Right hindlimb (tissue), 1 donor: ENCODE data around the gene TTC7B.

ENCODE experiments used
- DNase-seq: peaks from one replicate; pipeline ENCODE4 v3.0.0-alpha.2; 2018

Gene TTC7B

DNA sequence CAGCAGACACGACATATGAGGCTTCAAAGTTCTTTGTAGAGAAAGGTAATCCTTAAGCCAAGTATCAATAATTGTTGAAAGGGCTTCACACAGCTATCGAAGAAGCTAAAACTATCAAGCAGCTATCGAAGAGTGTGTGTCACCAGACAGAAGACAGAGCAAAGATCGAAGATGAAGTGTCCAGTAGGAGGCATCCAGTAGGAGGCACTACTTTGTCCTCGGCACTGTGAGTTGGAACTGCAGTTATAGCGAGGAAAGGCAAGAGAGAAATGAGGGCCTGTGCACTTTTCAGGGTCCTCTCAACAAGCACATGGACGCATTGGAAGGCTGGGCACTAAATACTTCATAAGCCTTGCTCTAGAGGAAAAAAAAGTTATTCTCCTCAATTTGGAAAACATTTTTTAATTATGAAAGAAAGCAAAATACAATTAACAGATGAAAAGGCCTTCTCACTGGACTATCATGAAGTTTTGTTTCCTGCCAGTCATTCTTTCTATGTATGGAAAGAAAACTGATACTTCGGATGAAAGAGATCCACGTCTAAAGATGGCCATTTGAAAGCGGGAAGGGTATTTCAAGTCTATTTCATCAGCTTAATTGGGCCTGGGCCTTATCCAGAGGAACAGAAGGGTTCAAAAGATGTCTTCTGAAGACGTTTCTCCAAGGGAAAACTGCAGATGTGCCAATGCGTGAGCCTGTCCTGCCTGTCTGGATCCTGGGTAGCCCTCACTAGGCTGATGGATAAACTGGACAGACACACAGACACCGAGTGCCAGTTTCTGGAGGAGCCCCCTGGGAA, 244.9 kb downstream of the TTC7B start:
- DNase-seq = no peak

DNA sequence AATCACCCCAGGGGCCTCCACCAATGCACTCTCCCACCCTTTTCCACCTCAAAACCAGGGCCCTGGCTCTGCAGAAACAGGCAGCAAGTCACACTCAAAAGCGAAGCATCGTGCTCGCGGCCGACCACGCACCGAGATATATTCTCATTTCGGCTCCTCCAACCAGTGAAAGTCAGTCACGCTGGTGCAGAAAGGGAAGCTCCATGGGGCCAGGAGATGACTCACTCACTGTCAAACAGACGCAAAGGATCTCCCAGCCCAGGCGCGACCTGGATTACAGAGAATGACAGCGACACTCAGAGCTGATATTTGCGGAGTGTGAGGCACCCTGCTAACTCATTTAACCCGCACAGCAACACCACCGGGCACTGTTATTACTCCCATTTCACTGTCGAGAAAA, 245.8 kb downstream of the TTC7B start:
- DNase-seq = no peak

DNA sequence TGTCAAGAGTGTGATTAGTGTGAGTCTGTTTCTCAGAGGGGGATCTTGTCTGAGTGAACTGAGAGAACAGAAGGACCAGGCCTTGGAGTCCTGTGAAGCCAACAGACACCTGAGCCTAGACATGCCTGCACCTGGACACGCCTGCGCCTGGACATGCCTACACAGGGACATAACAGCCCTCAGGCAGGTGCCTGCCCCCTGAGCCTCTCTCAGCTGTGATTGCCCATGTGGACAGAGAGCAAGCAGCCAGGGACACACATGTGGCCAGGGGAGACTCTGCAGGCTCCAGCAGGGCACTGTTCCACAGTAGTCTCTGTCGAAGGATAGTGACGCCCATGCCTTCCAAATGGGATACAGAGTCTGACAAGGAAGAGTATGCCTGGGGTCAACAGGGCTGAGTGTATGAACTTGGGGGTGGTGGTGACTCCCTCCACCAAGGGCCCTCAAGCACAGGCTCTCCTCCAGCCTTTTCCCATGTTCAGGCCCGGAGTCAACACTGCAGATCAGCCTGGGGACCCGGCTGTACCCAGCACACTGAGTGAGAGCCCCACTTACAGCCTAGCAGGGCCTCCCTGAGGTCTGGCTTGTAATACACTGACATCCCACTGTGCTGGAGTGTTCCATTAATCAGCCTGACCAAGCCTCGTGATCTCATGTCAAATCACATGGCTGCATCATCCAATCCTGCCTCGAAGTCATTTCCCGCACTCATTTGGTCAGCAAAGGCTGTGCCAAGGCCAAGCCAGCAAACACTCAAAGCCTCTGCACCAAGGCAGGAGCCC, 246.4 kb downstream of the TTC7B start:
- no peak for DNase-seq

DNA sequence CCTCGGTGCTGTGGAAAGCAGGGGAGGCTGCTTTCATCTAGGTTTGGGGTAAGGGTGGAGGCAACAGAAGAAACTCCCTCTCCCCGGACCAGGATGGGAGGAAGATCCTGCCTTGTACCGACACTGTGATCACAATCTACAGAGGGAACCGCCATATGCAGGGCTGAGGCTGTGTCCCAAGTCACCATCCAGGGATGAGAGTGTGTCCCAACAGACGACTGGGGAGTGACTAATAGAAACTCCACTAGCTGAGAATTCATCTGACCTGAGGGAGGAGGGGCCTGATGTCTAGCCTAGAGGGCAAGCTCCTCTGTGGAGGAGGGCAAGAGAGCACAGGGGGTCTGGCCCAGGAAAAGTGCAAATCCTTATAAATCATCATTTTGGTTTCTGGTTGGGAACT, 247.0 kb downstream of the TTC7B start:
- no peak for DNase-seq

DNA sequence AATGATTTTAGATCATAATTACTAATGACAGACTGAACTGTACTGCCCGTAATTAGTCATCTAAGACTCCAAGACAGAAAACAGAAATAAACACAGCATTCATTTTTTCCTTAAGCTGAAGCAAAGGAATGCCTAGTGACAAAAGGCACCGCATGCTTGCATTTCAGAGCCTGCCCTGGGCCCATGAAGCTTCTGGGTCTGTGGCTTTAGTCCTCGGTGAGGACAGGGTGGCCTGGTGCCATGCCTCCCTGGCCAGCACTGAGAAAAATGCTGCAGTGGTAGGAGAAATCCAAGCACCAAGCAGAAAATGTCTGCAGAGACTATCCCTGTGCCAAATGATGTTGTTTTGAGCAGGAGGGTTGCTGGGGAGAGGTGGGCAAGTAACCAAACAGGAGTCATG, 247.8 kb downstream of the TTC7B start:
- no peak for DNase-seq

DNA sequence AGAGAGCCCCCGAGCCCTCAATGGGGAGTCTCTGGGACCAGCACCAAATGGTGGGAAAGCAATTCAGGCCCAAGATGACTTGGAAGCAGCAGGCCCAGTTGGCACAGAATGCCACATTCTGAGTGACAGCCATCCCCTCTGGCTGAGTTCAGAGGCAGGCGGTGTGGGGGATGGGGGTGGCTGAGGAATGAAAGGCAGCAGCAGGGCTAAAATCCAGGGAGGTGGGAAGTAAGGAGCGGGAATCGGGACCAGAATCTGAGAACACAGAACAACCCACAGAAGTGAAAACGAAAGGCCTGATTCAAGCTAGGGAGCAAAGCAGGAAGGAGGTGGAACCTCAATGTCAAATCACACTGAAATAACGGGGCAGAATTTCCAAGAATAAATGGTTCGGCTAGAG, 248.2 kb downstream of the TTC7B start:
- no peak for DNase-seq

DNA sequence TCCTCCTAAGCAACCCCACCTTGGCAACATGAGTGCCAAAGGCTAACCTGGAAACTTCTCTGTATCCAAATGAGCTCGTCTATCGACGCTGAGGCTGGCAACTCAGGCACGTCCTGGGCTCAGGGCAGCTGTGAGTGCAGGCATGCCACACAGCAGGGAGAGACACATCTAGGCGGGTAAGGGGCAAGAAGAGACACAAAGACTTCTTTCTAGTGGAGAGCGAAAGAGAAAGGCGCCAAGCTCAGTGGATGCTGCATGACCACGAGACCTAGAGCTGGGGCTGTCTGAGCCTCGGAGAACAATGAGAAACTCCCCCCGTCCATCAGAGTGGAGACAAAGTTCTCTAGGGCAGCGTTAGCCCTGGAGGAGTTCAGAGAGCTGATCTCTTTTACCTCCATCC, 249.0 kb downstream of the TTC7B start:
- no peak for DNase-seq

DNA sequence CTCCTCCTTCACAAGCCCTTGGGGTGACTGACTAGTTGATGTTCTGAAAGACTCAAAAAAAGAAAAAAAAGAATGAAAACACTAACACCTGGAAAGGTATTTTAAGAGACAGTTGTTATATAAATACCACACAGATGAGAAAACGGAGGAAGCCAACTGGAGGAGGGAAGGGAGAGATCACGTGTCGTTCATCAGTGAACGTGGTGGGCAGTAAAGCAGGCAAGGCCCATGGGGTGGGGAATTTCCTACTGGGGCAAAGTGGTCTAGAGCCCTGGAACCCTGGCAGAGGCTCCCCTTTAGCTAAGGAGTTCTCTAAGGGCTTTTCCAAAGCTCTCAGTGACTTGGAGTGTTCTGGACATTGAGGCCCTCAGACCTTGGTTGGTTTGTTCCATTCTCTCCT, 249.7 kb downstream of the TTC7B start:
- DNase-seq = no peak

GRCh38 chr14:90564496-90564895, 251.7 kb downstream of the TTC7B start:
- no peak for DNase-seq

DNA sequence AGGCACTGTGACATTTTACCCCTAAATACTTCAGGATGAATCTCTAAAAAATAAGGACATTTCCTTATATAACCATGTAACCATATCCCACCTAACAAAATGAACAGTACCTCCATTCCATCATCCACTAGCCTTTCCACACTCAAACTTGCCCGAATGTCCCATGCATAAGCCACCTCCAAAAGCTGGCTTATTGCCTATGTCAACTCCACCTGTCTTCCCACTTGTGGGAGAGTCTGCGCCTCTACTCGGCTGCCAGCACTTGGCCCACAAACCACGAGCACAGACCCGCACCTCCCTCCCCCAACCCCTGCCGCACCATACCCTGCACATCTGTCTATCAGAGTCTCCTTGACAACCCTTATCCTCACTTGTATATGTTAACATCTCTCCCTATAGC, 253.6 kb downstream of the TTC7B start:
- DNase-seq = no peak

DNA sequence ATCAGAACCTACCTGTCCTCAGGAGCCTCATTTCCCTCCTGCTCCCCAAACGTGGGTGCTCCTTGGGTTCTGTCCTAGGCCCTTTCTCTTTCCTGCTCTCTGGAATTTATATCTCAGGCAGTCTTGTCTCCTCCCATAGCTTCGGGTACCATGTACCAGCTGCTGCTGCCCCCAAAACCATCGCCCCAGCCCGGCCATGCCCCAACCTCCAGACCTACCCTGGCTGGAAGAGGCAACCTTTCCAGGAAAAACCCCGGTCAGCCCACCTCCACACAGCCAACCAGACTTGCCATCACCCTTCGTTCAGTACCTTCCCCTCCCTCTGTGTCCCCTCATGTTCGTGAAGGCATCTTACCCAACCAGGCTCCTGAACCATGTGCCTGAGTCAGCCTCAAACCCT, 254.3 kb downstream of the TTC7B start:
- no peak for DNase-seq

DNA sequence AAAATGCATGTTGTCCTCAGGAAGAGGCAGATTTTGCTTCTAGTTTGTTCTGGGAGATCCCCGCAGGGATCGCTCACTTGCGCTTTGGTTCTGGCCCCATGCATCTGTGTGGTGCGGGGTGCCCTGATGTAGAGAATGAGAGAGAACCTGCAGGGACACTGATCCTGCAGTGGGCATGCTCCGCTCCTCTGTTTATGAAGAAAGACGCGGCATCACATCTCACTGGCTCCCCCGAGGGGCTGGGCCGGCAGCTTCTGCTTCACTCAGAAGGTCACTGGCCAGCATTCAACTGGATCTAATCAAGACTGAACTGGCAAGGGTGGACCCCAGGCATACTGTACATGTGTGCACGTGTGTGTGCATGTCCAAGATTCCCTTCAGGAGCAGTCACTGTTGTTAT, 255.2 kb downstream of the TTC7B start:
- DNase-seq = no peak

DNA sequence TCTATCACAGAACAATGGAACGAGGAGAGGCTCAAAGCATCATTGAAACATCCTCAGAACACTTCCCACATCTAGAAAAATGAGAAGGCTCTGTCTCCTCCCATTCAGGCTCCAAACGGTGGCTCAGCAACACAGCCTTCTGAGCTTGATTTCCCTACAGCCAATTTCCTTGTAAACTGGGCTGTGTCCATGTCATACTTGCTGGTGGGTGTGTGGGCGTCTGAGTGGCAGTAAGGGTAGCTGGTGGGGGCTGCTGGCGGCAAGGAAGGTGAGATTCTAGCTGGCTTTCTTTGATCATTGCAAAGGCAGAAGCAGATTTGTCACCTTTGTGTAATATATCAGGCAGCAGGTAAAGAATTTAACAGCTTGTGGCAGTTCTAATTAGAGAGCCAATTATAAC, 255.7 kb downstream of the TTC7B start:
- no peak for DNase-seq

DNA sequence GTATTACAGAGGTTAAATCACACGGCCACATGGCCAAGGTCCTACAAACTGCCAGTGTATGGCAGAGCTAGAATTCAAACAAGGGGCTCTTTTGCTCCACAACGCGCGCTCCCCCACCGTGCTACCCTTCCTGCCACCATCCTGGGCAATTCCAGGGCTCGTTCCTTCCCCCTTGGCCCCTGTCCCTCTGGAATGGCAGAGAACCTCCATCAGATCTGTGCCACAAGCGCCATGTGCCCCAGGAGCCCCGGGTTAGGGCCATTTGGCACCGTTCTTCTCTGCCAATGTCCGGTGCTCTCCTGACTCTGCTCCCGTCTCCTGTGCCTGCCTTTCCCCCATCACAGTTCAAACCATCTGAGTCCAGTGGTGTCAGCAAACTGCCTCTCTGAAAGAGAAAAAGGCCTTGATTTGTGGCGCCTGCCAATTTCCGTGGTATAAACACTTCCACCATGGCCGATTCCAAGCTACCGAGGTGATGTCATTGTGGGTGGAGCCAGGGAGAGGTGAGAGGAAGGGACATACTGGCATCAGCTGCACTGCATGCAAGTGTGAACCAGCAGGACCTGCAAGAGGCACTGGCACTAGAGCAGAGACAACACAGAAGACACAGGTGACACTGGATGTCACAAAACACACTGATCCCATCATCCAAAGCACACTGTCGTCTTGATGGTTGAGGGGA, 256.3 kb downstream of the TTC7B start:
- DNase-seq = no peak

- DNase-seq = no peak
Observed at GRCh38 chr14:90558983-90559590, 257.1 kb downstream of the TTC7B start.

GRCh38 chr14:90558041-90558982, 257.9 kb downstream of the TTC7B start:
- DNase-seq = no peak

DNA sequence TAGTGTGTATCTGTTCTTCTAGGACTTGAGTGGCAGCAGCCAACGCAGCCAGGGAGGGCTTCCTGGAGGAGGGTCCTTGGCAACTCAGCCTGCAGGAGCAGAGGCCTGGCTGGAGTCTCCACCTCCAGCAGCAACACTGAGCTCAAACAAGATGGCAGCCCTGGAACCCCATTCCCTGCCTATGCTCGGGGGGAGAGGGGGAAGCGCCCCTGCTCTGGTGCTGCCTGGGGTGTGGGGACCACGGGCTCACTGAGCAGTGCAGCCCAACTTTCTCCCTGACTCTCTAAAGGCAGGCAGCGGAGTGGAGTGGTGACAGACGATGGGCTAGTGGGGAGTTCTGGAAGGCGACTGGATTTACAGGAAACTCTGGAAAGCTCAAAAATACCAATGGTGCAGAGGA, 258.7 kb downstream of the TTC7B start:
- no peak for DNase-seq

DNA sequence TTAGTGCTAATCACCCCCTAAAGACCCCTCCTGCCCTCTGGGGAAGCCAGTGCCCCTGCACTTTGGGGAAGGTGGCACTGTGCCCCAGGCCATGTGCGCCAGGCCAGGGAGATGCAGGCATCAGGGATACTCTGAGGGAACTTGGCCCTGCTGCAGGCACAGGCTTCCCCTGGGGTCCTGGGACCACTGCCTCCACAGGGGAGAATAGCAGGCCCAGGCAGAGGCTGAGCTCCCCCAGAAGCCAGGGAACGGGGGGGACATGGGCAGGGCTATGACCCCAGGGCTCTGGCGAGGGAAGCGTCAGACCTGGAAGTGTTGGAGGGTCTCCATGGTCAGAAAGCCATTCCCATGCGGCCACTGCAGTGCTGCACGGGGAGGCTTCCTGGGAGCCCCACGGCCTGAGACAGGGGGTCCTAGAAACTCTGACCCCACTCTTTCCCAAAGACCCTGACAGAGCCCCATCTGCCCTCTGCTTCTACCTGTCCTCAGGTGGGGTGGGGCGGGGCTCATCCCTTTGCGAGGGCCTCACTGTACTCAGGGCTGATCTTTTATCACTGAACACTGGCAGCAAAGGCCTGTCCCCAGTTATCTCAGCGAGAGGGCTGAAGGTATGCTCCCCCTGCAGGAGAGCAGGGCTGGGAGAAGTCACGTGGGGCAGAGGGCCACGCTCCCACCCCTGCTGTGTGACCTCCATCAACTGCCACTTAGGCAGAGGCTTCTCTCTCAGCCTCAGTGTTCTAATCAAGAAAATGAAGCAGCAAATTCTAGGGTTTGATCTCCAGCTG, 259.4 kb downstream of the TTC7B start:
- DNase-seq = no peak

GRCh38 chr14:90556012-90556477, 260.2 kb downstream of the TTC7B start:
- peak; percentile 57 for DNase-seq

GRCh38 chr14:90555126-90556011, 260.9 kb downstream of the TTC7B start:
- no peak for DNase-seq
